HK-2 (cell line): ENCODE measurements around the gene SLC22A3.
A peak's percentile ranks its signal among the peaks of the same experiment; 100 is the strongest.
"Not testable (repeated sequence)": the region's sequence is repeated elsewhere in the genome, so short reads cannot be mapped to it uniquely, and the experiment has no call there.

Source experiments
- DNase-seq: peaks from one replicate; pipeline ENCODE4 v3.0.0-alpha.2; 2018; ENCODE audit not compliant: unreplicated experiment

Gene SLC22A3

GRCh38 chr6:160374836-160375560, 26.8 kb downstream of the SLC22A3 start:
- DNase-seq, result no peak

GRCh38 chr6:160375561-160375949, 27.4 kb downstream of the SLC22A3 start:
- DNase-seq, result no peak

DNA sequence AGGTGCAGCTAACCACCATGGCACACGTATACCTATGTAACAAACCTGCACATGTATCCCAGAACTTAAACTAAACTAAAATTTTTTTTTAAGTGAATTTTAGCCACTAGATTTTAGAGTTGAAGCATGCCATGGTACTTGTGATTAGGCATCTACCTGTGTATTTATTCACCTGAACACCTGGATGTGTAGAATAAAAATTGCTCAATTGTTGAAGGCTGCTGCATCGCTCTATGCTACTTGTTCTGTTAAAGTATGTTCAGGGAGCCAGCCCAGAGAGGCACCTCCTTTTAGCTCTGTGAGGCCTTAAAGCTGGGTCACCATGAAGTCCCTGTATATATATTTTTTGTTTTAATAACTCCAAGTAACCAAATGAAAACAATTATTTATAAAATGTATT, 28.3 kb downstream of the SLC22A3 start:
- DNase-seq, result no peak

DNA sequence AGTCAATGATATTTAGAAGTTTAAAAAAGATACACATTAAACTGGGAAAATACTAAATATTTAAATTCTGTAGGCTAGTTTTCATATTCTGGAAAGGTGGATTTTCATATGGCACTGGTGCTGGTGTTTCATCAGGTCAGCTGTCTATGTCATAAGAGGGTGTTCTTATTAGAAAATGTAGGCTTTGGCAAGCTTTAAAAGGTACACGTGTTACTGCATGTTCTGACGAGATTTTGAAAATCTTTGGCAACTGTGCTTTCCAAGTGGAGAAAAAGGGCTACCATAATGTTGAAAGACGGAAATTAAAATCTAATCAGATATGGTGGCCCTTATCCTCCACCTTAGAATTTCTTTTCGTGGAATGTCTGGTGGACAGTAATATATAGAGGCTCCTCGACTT, 30.0 kb downstream of the SLC22A3 start:
- DNase-seq, result no peak

GRCh38 chr6:160378882-160379281, 30.7 kb downstream of the SLC22A3 start:
- no peak for DNase-seq

DNA sequence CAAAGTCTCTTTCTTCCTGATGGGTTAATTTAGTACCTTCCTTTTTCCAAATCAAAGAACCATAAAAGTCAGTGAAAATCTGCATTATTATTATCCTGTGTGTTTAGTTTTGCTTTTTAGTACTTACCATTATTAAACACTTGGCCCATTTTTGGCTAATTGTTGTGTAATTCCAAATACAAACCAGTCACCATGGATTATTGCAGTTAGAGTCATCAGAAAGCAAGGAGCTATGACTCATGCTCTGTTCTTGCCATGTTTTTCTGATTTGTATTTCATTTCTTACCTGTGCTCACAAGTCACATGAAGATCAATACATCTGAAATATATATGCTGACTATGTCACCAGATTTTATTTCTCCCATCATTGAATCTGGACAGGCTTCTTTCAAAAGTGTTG, 31.3 kb downstream of the SLC22A3 start:
- no peak for DNase-seq

GRCh38 chr6:160382946-160383345, 34.8 kb downstream of the SLC22A3 start:
- no peak for DNase-seq

GRCh38 chr6:160386869-160387530, 38.8 kb downstream of the SLC22A3 start:
- peak; percentile 20 for DNase-seq

GRCh38 chr6:160387916-160388643, 39.9 kb downstream of the SLC22A3 start:
- no peak for DNase-seq

DNA sequence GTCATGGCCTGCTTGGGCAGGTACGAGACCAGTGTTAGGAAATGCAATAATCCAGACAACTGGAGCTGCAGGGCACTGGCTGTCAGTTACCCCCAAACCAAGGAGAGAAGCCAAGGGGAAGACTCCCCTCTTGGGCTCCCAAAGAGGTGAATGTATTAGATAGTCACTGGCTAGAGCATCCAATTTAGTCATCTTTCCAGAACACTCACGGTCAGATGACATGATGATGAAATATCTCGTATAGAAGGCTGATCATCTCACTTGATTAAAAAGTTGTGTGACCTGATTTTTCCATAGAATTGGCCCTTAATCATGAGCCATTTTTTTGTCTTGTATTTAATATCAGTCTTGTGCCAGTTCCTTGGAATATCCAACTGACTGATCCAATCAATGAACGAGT, 40.7 kb downstream of the SLC22A3 start:
- DNase-seq, result no peak

- DNase-seq, result no peak
Observed at GRCh38 chr6:160391419-160392116, 43.4 kb downstream of the SLC22A3 start.

- not testable (repeated sequence) for DNase-seq
Observed at GRCh38 chr6:160393442-160393841, 45.3 kb downstream of the SLC22A3 start.

DNA sequence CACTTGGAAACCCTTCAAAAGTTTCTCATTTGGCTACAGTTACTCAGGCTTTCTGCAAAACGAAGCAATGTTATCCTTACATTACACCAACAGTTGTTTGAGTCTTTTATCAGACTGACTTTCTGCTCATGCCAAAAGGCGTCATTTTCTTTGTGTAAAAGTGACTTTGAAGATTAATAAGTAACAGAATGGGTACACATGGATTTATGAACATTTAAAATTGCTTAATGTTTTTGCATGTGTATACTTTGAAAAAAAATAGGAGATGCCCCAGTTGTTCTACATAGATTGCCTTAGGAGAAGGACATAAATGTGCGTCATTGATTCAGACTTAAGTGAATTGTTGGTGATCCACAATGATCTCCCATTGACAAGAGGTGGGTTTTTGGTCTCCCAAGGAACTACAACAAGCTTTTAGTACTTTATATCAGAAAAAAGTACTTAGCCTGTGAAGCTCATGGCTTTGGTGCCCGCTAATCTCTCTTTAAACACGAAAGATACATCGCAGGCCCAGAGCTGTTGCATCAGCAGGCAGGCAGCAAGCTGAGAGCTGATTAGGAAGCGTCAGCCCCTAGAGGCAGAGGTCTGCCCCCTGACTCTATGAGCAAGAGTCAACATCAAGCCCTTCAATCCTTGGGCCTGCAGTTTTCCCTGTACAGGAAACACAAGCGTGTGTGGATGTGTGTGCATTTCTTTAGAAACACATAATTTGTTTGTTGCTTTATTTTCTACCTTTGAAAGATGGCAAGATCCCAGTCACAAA, 45.9 kb downstream of the SLC22A3 start:
- no peak for DNase-seq

- DNase-seq, result no peak
Observed at GRCh38 chr6:160394654-160395035, 46.5 kb downstream of the SLC22A3 start.

DNA sequence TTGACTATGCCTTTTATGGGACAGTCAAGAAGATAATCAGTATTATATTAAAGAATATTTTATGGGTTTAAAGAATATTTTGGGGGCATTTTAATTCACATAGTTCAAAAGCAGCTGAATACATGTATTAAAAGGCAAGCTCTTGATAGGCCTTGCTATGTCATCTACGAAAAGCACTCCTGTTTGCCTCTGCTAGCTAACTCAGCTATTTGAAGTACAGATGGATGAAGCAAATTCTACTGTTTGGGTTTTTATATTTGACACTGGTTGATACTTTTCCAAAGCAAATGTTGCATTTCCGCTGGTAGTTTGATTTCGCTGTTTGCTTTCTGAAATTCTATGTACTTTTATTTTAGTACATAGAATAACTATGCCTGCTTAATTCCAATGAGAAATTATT, 47.0 kb downstream of the SLC22A3 start:
- DNase-seq, result no peak

- DNase-seq, result no peak
Observed at GRCh38 chr6:160396292-160396691, 48.1 kb downstream of the SLC22A3 start.

DNA sequence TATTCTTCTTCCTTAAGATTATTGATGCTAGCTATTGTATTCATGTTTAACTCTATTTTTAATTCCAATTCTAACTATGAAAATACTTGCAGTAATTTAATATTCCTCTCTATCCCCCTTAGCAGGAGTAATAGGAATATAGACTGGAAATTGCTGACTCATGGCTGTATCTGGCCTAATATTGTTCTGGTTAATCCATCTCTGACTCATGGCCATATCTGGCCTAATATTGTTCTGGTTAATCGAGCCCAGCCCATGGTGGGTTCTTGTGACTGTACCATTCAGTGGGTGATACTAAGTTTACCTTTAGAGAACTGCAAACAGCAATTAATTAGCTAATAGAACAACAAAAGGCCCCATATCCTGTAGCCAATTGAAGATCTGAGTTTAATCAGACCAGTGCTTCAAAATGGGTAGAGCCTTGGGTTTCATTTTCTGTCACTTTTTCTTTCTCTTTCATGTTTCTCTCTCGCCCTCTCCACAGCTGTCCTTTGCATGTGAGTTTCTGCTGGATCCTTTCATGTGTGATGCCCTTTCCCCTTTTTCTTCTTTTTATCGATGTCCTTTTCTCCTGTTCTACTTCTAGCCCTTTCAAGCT, 50.6 kb downstream of the SLC22A3 start:
- no peak for DNase-seq

DNA sequence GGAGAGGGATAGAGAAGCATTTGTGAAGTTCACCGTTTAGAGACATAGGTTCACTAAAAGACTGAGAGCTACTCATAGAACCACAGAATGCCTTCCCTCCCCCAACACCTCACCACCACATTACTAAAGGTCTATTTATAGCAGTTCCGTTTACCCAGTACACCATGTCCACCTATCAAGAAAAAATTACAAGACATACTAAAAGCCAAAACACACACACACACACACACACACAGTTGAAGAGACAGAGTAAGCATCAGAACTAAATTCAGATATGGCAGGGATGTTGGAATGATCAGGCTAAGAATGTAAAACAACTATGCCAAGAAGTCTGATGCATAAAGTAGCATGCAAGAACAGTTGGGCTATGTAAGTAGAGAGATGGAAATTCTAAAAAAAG, 52.3 kb downstream of the SLC22A3 start:
- no peak for DNase-seq

DNA sequence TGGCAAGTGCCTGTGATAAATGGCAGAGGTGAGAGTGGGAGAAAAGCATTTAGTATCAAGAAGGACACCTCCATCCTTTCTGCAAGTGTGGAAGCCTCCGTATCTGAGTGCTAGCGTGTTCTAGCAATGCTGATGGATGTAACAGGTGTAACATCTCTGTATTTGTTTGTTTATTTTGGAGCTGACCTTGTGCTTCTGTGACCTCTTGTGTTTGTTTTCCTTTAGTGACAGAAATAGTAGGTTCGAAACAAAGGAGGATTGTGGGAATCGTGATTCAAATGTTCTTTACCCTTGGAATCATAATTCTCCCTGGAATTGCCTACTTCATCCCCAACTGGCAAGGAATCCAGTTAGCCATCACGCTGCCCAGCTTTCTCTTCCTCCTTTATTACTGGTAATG, 60.4 kb downstream of the SLC22A3 start:
- DNase-seq, result no peak

- no peak for DNase-seq
Observed at GRCh38 chr6:160412993-160413392, 64.8 kb downstream of the SLC22A3 start.

DNA sequence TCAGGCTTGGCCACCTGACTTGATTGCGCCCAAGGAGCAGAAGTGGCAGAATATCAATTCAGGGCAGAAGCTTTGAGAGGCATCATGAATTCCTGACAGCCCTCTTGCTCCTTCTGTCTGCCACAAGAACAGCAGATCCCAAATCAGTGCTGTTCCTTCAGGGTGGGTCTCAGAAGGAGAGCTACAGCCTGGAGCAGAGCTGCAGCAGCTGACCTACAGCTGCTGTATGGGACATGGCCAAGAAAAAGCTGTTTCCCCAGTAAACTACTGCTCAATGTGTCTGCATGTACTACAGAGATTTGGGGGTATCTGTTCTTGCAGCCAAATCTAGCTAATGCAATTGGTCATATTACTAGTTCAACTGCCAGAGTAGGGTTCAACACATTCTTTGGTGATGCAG, 69.0 kb downstream of the SLC22A3 start:
- DNase-seq, result no peak
